Calu3 (cell line): Measurements from ENCODE around the gene SLC39A11. TPM values are rescaled to one million over a fixed set of nuclear protein-coding genes. Genes with fewer than 3 reads are reported as not detected.
A peak's percentile ranks its signal among the peaks of the same experiment; 100 is the strongest.

Experiments used
- BruUV-seq: library from RNA; stranded (reverse); fragments of 400-500 nt; replicated peaks from 2 replicates; lab custom pipeline; 2021; lab: Mats Ljungman, UMichigan
- CTCF ChIA-PET: fragments of 300-600 bp; sonication (Branson Sonifier 250); formaldehyde crosslinking; loops from one replicate; lab custom pipeline; 2022; ENCODE audit warnings: antibody characterized with exemption; lab: Charles Lee
- DNase-seq: peaks from one replicate; pipeline ENCODE4 v3.0.0; 2022
- H3K27ac Mint-ChIP-seq: one replicate; pipeline ENCODE4 v1.8.0; 2022; ENCODE audit warnings: mixed read lengths; ENCODE audit not compliant: unreplicated experiment
- H3K27me3 Mint-ChIP-seq: one replicate; pipeline ENCODE4 v1.8.0; 2022; ENCODE audit warnings: mixed read lengths; ENCODE audit not compliant: unreplicated experiment
- H3K36me3 Mint-ChIP-seq: one replicate; pipeline ENCODE4 v1.8.0; 2022; ENCODE audit warnings: mild to moderate bottlenecking, moderate library complexity, mixed read lengths; ENCODE audit not compliant: insufficient read depth, unreplicated experiment
- H3K4me1 Mint-ChIP-seq: one replicate; pipeline ENCODE4 v1.8.0; 2022; ENCODE audit warnings: mild to moderate bottlenecking, low read depth, mixed read lengths; ENCODE audit not compliant: unreplicated experiment
- H3K4me3 Mint-ChIP-seq: one replicate; pipeline ENCODE4 v1.8.0; 2022; ENCODE audit warnings: mild to moderate bottlenecking, low read depth, moderate library complexity, mixed read lengths; ENCODE audit not compliant: unreplicated experiment
- H3K9me3 Mint-ChIP-seq: one replicate; pipeline ENCODE4 v1.8.0; 2022; ENCODE audit warnings: low read depth, mixed read lengths; ENCODE audit not compliant: unreplicated experiment
- intact Hi-C: fragments of 100-400 bp; cut with micrococcal nuclease; formaldehyde crosslinking; loops from one replicate; pipeline ENCODE4 v1.10.0; 2022; ENCODE audit not compliant: unreplicated experiment
- total RNA-seq: library from RNA; stranded (reverse); gene quantifications from 2 replicates; pipeline ENCODE4 v1.2.3, GENCODE V29; 2022
- TF ChIP-seq, protein P1 (sequence below): fragments of 200-600 bp; IDR thresholded peaks from one replicate; pipeline ENCODE4 v1.8.0; 2022; ENCODE audit warnings: antibody characterized with exemption; ENCODE audit not compliant: unreplicated experiment

Gene SLC39A11
- total RNA-seq, 1 experiment from 2014 or later, result 60.3 TPM

- Mint-ChIP-seq H3K4me3 (no peak overlapping the region), H3K36me3 (peaks cover 29% of the 10 kb centered on the region), H3K27ac (peak overlapping the region; percentile 95), H3K9me3 (no peaks in the 10 kb centered on the region), H3K27me3 (no peaks in the 10 kb centered on the region), H3K4me1 (peaks cover 50% of the 10 kb centered on the region)
- intact Hi-C loops, result no loop called here
- no TSS peak for BruUV-seq
- TF ChIP-seq, protein P1, sequence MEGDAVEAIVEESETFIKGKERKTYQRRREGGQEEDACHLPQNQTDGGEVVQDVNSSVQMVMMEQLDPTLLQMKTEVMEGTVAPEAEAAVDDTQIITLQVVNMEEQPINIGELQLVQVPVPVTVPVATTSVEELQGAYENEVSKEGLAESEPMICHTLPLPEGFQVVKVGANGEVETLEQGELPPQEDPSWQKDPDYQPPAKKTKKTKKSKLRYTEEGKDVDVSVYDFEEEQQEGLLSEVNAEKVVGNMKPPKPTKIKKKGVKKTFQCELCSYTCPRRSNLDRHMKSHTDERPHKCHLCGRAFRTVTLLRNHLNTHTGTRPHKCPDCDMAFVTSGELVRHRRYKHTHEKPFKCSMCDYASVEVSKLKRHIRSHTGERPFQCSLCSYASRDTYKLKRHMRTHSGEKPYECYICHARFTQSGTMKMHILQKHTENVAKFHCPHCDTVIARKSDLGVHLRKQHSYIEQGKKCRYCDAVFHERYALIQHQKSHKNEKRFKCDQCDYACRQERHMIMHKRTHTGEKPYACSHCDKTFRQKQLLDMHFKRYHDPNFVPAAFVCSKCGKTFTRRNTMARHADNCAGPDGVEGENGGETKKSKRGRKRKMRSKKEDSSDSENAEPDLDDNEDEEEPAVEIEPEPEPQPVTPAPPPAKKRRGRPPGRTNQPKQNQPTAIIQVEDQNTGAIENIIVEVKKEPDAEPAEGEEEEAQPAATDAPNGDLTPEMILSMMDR, result no peak
- CTCF ChIA-PET, result no interaction called here
- DNase-seq, result no peak
These were observed 113.8 kb downstream of the SLC39A11 start for GRCh38 chr17:72978593-72979218.

GRCh38 chr17:72977771-72978417 lies 114.6 kb downstream of the SLC39A11 start:
- no TSS peak for BruUV-seq
- Mint-ChIP-seq H3K27ac (peak overlapping the region; percentile 95), H3K36me3 (peaks cover 29% of the 10 kb centered on the region), H3K9me3 (no peaks in the 10 kb centered on the region), H3K27me3 (no peaks in the 10 kb centered on the region), H3K4me3 (peak overlapping the region; percentile 48), H3K4me1 (peaks cover 42% of the 10 kb centered on the region)
- DNase-seq, result peak; percentile 65
- intact Hi-C loops, result no loop called here
- TF ChIP-seq, protein P1, result no peak
- CTCF ChIA-PET, result interaction anchor here (1.1 to 1.8 kb wide), 2 partner anchors 8 to 360 kb away, joined by 3 to 5 read pairs; no protein-coding TSS in a partner anchor

DNA sequence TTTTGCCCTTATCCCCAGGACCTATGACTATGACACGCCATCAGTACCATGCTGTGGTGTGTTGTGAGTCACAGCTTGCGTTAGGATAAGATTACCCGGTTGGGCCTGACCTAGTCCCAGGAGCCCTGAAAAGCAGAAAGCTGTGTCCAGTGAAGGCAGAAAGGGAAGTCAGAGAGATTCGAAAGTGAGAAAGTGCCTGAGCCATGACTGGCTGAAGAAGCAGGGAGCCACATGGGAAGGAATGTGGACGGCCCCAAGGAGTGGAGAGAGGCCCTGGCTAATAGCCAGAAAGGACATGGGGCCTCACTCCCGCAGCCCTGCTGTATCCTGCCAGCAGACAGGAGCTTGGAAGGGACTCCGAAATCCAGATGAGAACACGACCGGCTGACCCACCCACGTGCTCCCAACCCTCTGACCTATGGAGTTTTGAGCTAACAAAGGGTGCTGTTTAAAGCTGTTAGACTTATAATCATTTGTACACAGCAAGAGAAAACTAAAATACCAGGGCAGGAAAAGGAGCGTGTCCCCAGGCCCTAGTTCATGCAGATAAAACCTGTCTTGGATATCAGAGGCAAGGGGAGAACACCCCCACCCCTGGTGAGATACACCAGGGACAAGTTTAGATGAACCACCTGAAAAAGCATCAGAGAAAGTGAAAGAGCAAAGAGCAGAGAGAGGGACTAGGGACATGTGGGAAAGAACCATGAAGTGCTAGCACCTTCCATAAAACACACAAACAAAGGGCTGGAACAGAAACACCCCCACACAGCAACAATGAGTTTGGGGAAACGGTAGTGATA lies 115.3 kb downstream of the SLC39A11 start:
- H3K27ac Mint-ChIP-seq, result peak overlapping the region; percentile 95
- TSS peak; percentile 72 for BruUV-seq
- intact Hi-C loops, result no loop called here
- H3K4me3 Mint-ChIP-seq, result peak overlapping the region; percentile 48
- no peaks in the 10 kb centered on the region for H3K27me3 Mint-ChIP-seq
- TF ChIP-seq, protein P1, result no peak
- H3K9me3 Mint-ChIP-seq, result no peaks in the 10 kb centered on the region
- peaks cover 29% of the 10 kb centered on the region for H3K36me3 Mint-ChIP-seq
- CTCF ChIA-PET, result interaction anchor here (0.6 to 1.8 kb wide), 5 partner anchors 9 to 359 kb away, joined by 3 to 5 read pairs (median 3); no protein-coding TSS in a partner anchor
- H3K4me1 Mint-ChIP-seq, result peaks cover 41% of the 10 kb centered on the region
- DNase-seq, result peak; percentile 65

DNA sequence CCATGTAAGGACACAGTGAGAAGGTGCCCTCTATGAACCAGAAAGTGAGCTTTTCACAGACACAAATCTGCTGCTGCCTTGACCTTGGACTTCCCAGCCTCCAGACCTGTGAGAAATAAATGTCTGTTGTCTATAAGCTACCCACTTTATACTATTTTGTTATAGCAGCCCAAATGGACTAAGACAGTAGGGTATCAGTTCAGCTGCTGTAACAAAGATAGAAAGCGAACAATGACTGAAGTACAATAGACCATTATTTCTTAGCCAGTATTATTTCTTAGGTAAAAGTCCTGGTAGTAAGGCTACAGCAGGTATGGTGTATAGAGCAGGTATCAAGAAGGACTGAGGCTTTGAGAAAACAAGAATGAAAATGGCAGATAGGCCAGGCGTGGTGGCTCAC lies 117.0 kb downstream of the SLC39A11 start:
- Mint-ChIP-seq H3K4me3 (no peak overlapping the region), H3K4me1 (peaks cover 32% of the 10 kb centered on the region), H3K36me3 (peaks cover 29% of the 10 kb centered on the region), H3K9me3 (no peaks in the 10 kb centered on the region), H3K27me3 (no peaks in the 10 kb centered on the region), H3K27ac (no peak overlapping the region)
- CTCF ChIA-PET, result interaction anchor here (0.6 kb wide), 1 partner anchor 216 kb away, joined by 3 read pairs; no protein-coding TSS in a partner anchor
- BruUV-seq, result no TSS peak
- TF ChIP-seq, protein P1, result no peak
- DNase-seq, result no peak
- intact Hi-C loops, result no loop called here
